Measurements from ENCODE around the gene FOXK2.

GRCh38 chr17:82633343-82633742 is 113.8 kb downstream of the FOXK2 start:
- TF ChIP-seq CTCF (conservative IDR thresholded peaks at IDR 0.05; ENCODE audit: low read depth, low read length) = no peak
- no peak for TF ChIP-seq EZH2 (IDR thresholded peaks at IDR 0.05; ENCODE audit: borderline replicate concordance, low read depth, low read length, poor library complexity, severe bottlenecking)
